Measurements from ENCODE around the gene SOCS7.
A peak's percentile ranks its signal among the peaks of the same experiment; 100 is the strongest.

Gene SOCS7

DNA sequence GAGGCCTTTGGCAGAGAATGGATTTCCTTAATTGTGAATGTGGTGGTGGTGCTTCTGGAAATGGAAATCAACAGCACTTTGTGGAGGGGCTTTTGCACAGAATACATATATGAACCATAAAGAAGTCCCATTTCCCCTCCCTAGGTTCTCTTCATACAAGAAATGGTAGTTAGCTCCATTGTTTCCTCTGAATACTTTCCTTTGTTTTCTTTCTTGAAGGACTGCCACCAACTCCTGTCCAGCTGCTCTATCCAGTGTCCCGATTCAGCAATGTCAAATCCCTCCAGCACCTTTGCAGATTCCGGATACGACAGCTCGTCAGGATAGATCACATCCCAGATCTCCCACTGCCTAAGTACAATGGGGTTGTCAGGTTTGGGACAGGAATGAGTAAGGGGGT, 43.4 kb downstream of the SOCS7 start:
- Mint-ChIP-seq H3K36me3 (ENCODE audit: low read depth) (peaks cover 33% of the 10 kb centered on the region), H3K9me3 (no peaks in the 10 kb centered on the region), H3K27me3 (no peaks in the 10 kb centered on the region), H3K4me1 (ENCODE audit: low read depth) (no peaks in the 10 kb centered on the region), H3K4me3 (no peak overlapping the region), H3K27ac (no peak overlapping the region)

DNA sequence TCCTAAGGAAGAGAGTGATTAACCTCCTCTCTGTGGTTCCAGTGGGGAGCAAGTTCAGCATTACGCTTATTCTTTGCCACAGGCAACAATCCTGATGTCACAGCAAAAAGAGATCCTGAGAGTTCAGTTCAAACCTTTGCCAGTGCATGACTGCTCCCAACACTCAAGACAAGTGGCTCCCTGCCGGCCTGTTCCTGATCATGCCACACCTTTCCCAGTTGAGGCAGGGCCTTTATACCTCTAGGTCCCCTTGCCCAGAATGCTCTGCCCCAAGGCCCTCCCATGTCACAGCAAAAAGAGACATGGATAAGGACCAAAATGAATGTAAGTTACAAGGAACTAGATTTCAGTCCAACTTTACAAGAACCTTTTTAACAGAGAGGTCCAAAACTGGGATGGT, 45.6 kb downstream of the SOCS7 start:
- no peaks in the 10 kb centered on the region for H3K9me3 Mint-ChIP-seq
- H3K27me3 Mint-ChIP-seq: no peaks in the 10 kb centered on the region
- no peaks in the 10 kb centered on the region for H3K4me1 Mint-ChIP-seq (ENCODE audit: low read depth)
- H3K27ac Mint-ChIP-seq: no peak overlapping the region
- H3K36me3 Mint-ChIP-seq (ENCODE audit: low read depth): peaks cover 34% of the 10 kb centered on the region
- no peak overlapping the region for H3K4me3 Mint-ChIP-seq

DNA sequence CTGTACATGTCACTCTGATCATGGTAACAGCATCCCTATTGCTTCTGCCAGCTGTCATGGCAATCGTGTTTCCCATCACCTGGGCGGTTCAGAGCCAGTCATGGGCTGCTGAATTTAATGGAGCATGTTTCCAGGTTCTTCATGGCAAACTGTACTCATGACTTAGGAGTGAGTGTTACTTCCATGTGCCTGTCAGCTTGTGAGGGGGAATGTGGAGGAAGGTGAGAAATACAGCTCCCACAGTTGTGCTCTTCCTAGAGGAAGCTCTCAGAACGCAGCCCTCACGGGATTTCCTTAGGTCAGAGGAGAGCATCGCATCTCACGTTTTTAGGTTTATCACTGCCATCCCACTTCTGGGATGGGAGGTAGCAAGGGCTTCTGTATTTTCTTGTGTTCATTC, 48.6 kb downstream of the SOCS7 start:
- no peaks in the 10 kb centered on the region for H3K27me3 Mint-ChIP-seq
- H3K27ac Mint-ChIP-seq: no peak overlapping the region
- H3K4me1 Mint-ChIP-seq (ENCODE audit: low read depth): no peaks in the 10 kb centered on the region
- H3K36me3 Mint-ChIP-seq (ENCODE audit: low read depth): peaks cover 32% of the 10 kb centered on the region
- no peaks in the 10 kb centered on the region for H3K9me3 Mint-ChIP-seq
- no peak overlapping the region for H3K4me3 Mint-ChIP-seq

DNA sequence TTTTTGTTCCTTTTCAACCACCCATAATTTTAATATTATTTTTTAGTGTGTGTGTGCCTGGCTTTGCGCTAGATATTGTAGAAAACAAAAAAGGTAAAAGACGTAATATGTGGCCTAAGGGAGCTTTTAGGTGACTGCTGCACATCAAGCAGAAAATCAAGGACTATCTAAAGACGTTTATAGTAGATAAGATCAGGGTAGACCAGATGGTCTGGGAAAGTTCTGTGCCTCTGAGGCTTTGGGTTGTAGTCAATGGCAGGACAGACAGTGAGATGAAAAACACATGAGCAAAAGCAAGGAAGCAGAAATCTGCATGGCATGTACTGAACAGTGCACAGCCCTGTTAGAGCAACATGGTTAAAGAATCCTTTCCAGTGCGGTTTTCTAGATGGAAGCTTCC, 49.8 kb downstream of the SOCS7 start:
- Mint-ChIP-seq H3K36me3 (ENCODE audit: low read depth) (peaks cover 20% of the 10 kb centered on the region), H3K4me3 (no peak overlapping the region), H3K9me3 (no peaks in the 10 kb centered on the region), H3K27me3 (no peaks in the 10 kb centered on the region), H3K27ac (no peak overlapping the region), H3K4me1 (ENCODE audit: low read depth) (no peaks in the 10 kb centered on the region)

DNA sequence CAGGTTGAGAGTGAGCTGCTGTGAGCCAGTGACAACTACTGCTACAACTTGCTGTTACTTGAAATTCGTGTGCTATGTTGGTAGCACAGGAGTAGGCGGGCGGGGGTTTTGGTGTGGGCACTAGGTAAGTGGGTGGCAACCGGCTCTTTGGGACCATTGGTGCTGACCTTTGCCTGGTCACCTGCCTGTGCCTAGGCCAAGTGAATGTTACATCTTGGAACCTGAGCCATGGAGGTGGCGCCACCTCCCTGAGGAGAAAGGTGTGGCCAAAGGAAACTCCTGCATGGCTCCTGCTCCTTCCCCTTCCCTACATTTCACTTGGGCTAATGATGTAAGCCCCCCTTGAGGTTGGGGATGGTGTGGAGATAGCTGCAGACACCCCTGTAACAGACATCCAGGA, 51.3 kb downstream of the SOCS7 start:
- no peaks in the 10 kb centered on the region for H3K9me3 Mint-ChIP-seq
- peaks cover 9% of the 10 kb centered on the region for H3K36me3 Mint-ChIP-seq (ENCODE audit: low read depth)
- no peaks in the 10 kb centered on the region for H3K27me3 Mint-ChIP-seq
- no peak overlapping the region for H3K27ac Mint-ChIP-seq
- H3K4me3 Mint-ChIP-seq: no peak overlapping the region
- no peaks in the 10 kb centered on the region for H3K4me1 Mint-ChIP-seq (ENCODE audit: low read depth)

DNA sequence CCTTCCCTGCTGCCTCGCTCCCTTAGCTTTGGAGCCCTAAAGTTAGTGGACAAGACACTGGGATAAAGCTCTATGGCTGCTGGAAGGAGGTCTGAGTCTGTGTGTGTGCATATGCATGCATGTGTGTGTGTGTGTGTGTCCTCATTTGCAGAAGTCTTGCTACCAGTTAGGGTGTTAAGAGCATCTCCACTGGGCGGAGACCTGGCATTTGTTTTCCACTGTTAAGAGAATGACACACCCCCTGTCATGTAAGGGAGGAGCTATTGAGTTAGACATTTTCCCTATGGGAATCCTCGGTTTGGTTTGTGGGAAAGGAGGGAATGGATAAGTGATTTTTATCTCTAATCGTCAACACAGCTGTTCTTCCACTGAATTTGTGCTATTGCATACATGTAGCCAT, 51.8 kb downstream of the SOCS7 start:
- Mint-ChIP-seq H3K27me3 (no peaks in the 10 kb centered on the region), H3K9me3 (no peaks in the 10 kb centered on the region), H3K27ac (no peak overlapping the region), H3K36me3 (ENCODE audit: low read depth) (peaks cover 8% of the 10 kb centered on the region), H3K4me1 (ENCODE audit: low read depth) (no peaks in the 10 kb centered on the region), H3K4me3 (no peak overlapping the region)

DNA sequence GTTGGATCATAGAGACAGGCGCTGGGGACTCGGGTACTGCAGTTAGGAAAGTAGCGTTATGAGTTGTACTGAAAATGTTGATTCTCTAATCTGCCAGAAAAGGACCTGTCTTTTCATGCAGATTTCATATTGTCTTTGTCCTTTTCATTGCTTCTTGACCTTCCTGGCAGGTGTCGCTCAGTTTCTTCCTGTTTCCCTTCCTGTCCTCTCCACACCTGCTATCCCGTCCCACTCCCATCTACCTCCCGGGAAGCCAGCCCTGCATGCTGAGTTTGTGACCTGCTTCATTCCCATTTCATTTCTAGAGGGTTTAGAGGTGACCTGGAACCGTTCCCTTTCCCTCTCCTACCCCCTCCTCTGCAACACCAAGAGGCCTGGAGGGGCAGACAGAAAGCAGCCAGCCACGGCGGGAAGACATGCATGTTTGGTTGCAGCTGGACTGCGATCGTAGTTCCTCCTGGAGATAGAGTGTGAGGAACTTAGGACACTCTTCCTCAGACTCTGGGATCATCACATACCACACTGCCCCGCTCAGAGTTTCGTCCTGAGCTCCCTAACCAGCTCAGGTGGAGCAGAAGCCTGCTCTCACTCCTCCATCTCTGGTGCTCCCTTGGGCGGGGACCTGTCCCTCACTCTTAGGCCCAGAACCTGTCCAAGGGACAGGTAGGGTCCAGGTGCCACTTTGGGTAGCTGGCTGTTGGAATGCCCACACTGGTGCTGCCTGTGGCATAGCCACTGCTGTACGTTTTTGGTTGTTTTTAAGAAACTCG, 52.7 kb downstream of the SOCS7 start:
- Mint-ChIP-seq H3K27ac (no peak overlapping the region), H3K27me3 (no peaks in the 10 kb centered on the region), H3K36me3 (ENCODE audit: low read depth) (peaks cover 6% of the 10 kb centered on the region), H3K4me3 (no peak overlapping the region), H3K9me3 (no peaks in the 10 kb centered on the region), H3K4me1 (ENCODE audit: low read depth) (no peaks in the 10 kb centered on the region)

DNA sequence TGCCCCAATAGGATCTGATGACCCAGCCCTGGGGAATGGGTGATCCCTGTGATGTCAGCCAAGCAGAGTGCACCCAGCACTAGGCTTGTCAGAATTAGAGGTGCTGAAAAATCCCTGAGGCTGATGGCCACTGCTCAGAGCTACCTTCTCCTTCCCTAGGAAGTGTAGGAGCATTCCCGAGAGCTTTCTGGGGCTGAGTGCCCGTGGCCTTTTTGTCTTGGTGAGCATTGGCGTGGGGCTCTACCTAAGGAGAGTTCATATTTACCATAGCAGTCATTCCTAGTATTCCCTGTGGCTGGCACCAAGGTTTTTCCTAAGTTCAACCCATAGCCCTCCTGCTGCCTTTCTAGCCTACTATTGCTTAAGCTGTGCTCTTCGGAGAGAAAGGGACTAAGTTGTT, 54.0 kb downstream of the SOCS7 start:
- Mint-ChIP-seq H3K27ac (no peak overlapping the region), H3K27me3 (no peaks in the 10 kb centered on the region), H3K36me3 (ENCODE audit: low read depth) (peaks cover under 1% of the 10 kb centered on the region), H3K4me3 (no peak overlapping the region), H3K9me3 (no peaks in the 10 kb centered on the region), H3K4me1 (ENCODE audit: low read depth) (no peaks in the 10 kb centered on the region)

DNA sequence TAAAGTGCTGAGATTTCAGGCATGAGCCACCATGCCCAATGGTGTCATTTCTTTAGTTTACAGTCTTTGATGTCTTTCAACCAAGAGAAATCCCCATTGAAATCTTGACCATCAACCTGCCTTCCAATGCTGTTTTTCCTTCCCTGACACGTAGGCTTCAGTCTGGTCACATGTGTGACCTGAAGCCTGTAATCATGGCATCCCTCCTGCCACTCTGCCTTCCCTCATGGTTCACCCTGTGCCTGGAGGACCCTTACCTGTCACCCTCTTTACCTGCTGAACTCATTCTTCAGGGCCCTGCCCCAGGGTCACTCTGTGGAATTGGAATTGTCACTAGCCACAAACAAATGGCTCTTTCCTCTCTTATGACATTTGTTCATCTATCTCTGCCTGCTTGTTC, 58.6 kb downstream of the SOCS7 start:
- H3K4me3 Mint-ChIP-seq: no peak overlapping the region
- H3K4me1 Mint-ChIP-seq (ENCODE audit: low read depth): peaks cover 2% of the 10 kb centered on the region
- H3K36me3 Mint-ChIP-seq (ENCODE audit: low read depth): no peaks in the 10 kb centered on the region
- H3K27ac Mint-ChIP-seq: no peak overlapping the region
- no peaks in the 10 kb centered on the region for H3K9me3 Mint-ChIP-seq
- peaks cover 5% of the 10 kb centered on the region for H3K27me3 Mint-ChIP-seq

DNA sequence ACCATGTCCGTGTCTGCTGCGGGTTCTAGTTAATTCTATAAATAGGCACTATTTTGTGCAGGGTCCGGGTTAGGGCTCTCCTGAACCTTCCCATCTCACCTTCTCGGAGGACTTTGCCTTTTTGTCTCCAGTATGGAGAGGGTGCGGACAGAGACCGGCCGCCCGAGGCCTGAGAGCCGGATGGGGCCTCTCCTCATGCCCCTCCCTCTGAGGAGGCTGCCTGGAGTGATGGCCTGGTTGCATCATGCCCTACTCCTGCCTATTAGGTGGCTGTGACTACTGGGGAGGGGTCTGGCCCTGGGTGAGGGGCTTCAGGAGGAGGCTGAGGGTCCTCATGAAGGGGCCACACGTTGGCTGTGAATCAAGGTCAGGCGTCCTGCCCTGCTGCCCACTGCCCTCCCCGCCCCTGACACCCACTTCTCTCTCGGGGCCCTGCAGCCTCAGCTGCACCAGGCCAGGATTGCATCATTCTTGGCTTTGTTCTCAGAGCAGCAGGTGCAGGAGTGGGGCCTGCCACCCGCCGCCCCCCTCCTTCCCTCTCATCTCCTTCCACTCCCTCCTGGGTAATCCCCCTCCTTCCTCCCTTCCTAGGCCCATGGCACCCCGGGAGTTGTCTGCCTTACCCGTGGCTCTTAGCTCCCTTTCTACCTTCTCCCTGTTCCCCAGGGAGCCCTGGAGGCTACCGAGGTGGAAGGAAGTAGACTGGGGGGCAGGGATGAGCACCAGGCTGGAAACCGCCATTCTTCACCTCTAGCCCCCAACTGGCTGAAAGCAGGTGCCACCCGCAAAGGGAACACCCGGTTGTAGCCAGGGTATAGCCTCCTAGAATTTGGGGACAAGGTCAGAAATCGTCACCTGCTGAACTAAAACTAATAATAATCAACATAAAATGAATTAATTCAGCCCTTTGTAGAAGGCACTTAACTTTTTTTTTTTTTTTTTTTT, 63.9 kb downstream of the SOCS7 start:
- H3K27me3 Mint-ChIP-seq: peaks cover 33% of the 10 kb centered on the region
- peak overlapping the region; percentile 60 for H3K4me3 Mint-ChIP-seq
- peaks cover 12% of the 10 kb centered on the region for H3K4me1 Mint-ChIP-seq (ENCODE audit: low read depth)
- no peaks in the 10 kb centered on the region for H3K9me3 Mint-ChIP-seq
- H3K36me3 Mint-ChIP-seq (ENCODE audit: low read depth): no peaks in the 10 kb centered on the region
- peak overlapping the region; percentile 85 for H3K27ac Mint-ChIP-seq

DNA sequence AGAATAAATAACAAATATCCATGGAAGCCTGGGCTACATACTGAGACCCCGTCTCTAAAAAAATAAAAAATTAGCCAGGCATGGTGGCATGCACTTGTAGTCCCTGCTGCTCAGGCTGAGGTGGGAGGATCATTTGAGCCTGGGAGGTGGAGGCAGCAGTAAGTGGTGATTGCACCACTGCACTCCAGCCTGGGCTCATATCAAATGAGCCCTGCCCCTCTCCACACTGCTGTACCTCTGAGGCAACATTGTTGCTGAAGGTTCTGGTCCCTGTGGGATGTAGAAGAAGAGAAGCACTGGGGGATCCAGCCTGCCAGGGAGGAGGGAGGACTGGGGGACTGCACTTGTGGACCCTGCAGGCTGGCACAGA, 65.2 kb downstream of the SOCS7 start:
- Mint-ChIP-seq H3K4me1 (ENCODE audit: low read depth) (peaks cover 12% of the 10 kb centered on the region), H3K27ac (no peak overlapping the region), H3K36me3 (ENCODE audit: low read depth) (no peaks in the 10 kb centered on the region), H3K9me3 (no peaks in the 10 kb centered on the region), H3K4me3 (no peak overlapping the region), H3K27me3 (peaks cover 37% of the 10 kb centered on the region)

DNA sequence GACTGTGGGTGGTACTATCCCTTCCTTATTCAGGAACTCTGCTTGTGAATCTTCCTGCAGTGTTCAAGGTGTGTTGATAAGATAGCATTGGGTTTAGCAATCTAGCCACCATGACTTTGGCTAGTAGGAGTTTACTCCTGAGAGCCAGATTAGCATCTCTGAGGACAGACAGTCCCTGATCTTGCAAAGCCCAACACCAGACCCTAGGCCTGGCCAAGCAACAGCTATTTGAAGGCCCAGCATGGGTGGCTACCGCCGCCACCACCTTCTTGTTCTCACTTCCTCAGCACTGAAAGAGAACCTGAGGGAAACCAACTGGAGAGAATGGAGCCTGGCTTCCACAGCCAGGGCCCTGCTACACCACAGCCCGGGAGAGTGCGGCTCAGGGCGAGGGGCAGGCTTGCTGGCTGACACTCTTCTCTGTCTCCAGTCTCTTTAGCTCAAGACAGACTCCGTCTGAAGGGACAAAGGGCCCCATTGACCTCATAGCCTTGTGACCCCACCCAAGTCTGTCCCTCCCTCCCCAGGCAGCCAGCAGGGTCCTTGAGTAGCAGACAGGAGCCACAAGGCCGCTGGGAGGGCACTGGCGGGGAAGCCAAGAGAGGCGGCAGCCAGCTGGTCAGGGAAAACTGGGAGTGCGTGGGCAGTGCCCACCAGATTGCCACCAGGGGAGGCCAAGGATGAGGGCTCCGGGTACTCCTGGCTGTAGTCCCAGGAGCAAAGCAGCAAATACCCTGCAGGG, 65.7 kb downstream of the SOCS7 start:
- Mint-ChIP-seq H3K36me3 (ENCODE audit: low read depth) (no peaks in the 10 kb centered on the region), H3K4me3 (no peak overlapping the region), H3K27me3 (peaks cover 40% of the 10 kb centered on the region), H3K9me3 (no peaks in the 10 kb centered on the region), H3K4me1 (ENCODE audit: low read depth) (peaks cover 12% of the 10 kb centered on the region), H3K27ac (no peak overlapping the region)

DNA sequence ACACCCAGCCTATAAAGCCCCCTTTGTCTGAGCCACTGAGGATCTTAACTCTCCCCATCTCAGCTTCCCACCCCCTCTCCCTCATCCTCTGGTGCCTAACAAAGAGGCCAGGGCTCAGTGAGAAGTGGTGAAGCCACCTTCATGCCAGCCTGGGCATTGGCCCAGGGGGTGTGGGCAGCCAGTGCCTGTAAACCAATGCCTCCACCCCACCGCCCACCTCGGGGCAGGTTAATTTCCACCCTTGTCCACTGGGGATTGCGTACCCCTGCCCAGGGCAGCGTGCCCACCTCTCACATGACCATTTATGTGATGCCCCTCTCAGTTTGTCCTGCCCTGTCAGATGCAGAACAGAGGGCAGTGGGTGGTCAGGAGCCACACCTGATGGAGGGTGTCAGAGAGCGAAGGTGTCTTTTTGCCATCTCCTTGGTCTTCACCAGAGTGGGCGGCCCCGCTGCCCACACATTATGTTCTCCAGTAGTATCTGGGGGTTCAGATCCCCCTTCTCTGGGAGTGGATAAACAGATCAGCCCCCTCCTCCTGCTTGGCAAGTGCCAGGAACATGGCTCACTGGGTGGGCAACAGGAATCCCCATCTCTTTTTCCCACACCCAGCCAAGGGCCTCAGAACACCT, 66.5 kb downstream of the SOCS7 start:
- no peaks in the 10 kb centered on the region for H3K36me3 Mint-ChIP-seq (ENCODE audit: low read depth)
- peaks cover 12% of the 10 kb centered on the region for H3K4me1 Mint-ChIP-seq (ENCODE audit: low read depth)
- H3K27ac Mint-ChIP-seq: no peak overlapping the region
- no peak overlapping the region for H3K4me3 Mint-ChIP-seq
- H3K27me3 Mint-ChIP-seq: peaks cover 44% of the 10 kb centered on the region
- H3K9me3 Mint-ChIP-seq: no peaks in the 10 kb centered on the region

DNA sequence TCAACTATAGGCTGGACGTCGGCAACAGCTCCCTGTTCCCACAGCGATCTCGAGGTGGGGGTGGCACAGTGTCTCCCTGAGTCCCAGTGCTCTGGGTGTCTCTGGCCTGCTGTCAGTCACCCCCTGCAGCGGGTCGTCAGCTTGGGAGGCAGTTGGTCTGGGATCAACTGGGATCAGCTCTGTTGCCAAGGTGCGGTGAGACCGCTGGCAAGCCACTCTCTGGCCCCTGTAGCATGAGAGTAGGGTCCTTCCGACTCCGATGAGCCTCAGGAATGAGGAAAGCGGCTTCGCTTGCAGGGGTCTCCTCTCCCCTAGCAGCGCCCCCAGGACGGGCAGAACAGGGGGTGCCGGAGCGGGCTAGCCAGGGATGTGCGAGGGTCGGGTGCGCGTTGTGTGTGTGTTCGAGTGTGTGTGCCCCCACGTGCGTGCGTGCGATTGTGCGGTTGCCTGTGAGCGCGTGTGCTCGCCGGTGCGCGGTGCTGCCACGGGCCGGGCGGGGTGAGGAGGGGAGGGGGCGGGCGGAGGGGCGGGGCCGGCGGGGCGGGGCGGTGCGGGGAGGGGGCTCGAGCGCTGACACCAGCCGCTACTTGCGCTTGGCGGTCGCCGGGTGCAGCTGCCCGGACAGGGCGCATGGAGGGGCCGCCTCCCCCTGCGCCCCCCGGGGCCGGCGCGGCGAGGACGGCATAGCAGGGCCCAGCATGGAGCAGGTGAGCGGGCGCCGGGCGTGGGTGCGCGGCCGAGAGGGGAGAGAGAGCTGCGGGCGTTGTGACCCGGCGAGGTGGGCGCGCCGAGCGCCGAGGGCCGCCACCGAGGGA, 67.3 kb downstream of the SOCS7 start:
- H3K4me3 Mint-ChIP-seq: peak overlapping the region; percentile 55
- peaks cover 50% of the 10 kb centered on the region for H3K27me3 Mint-ChIP-seq
- no peaks in the 10 kb centered on the region for H3K36me3 Mint-ChIP-seq (ENCODE audit: low read depth)
- no peak overlapping the region for H3K27ac Mint-ChIP-seq
- peaks cover 12% of the 10 kb centered on the region for H3K4me1 Mint-ChIP-seq (ENCODE audit: low read depth)
- H3K9me3 Mint-ChIP-seq: no peaks in the 10 kb centered on the region
